Tibial nerve (tissue), 3 donors: ENCODE results near the gene SLC26A3.

Source experiments
- POLR2A ChIP-seq, 2 donors: fragments of 450-650 bp; IDR thresholded peaks; one replicate each; pipeline ENCODE4 v1.6.1; 2017; ENCODE audit warnings: antibody characterized with exemption in 2 of 2, mild to moderate bottlenecking in 2 of 2, moderate library complexity in 2 of 2
- TF ChIP-seq, protein P1 (sequence below), 5 experiments: fragments of 200-600 bp in 3 of 5; fragments of 450-650 bp in 2 of 5; sonication (generic) in 3 of 5; IDR thresholded peaks; one replicate each; pipeline ENCODE4 v1.5.1; 2016 to 2019; ENCODE audit warnings: antibody characterized with exemption in 5 of 5, mild to moderate bottlenecking in 3 of 5, moderate library complexity in 2 of 5

DNA sequence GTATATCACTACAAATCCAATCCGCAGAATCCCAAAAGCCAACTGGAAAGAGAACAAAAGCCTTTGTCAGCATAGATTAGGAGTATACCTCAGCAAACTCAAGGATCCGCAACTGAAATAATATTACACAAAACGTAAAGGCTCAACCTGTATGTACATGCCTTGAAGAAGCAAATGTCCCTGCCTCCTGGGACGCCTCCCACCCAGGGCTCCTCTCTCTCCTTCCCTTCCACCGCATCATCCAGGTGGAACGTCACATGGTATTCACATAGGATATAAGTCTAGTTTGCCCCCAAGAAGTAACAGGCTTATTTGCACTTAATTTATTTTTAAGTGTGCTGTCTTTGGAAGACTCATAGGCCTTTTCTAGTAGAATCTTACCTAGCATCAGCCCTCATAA is 13.4 kb downstream of the SLC26A3 start:
- TF ChIP-seq, protein P1, sequence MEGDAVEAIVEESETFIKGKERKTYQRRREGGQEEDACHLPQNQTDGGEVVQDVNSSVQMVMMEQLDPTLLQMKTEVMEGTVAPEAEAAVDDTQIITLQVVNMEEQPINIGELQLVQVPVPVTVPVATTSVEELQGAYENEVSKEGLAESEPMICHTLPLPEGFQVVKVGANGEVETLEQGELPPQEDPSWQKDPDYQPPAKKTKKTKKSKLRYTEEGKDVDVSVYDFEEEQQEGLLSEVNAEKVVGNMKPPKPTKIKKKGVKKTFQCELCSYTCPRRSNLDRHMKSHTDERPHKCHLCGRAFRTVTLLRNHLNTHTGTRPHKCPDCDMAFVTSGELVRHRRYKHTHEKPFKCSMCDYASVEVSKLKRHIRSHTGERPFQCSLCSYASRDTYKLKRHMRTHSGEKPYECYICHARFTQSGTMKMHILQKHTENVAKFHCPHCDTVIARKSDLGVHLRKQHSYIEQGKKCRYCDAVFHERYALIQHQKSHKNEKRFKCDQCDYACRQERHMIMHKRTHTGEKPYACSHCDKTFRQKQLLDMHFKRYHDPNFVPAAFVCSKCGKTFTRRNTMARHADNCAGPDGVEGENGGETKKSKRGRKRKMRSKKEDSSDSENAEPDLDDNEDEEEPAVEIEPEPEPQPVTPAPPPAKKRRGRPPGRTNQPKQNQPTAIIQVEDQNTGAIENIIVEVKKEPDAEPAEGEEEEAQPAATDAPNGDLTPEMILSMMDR (IDR thresholded peaks at IDR 0.05): no peak
- TF ChIP-seq POLR2A (IDR thresholded peaks at IDR 0.05): no peak
